H1 (cell line): ENCODE results near the gene KCNT1.

Experiments used
- EZH2 ChIP-seq: fragments of 200-600 bp; sonication (generic); IDR thresholded peaks from 2 replicates; pipeline ENCODE4 v1.7.1; 2012; ENCODE audit warnings: low read depth, mild to moderate bottlenecking, moderate library complexity, low read length, inconsistent platforms; ENCODE audit not compliant: severe bottlenecking
- POLR2AphosphoS5 ChIP-seq: IDR thresholded peaks from 2 replicates; pipeline ENCODE4 v1.6.1; 2011; ENCODE audit warnings: low read depth, low read length
- RFX5 ChIP-seq: IDR thresholded peaks from 2 replicates; pipeline ENCODE4 v1.6.1; 2011; ENCODE audit warnings: low read depth, low read length, improper control_type of control experiment, borderline replicate concordance
- SIN3A ChIP-seq, 2 experiments: IDR thresholded peaks in 1 of 2; conservative IDR thresholded peaks in 1 of 2; 2 replicates each; pipeline ENCODE4 v1.6.1; 2011 to 2012; ENCODE audit warnings: low read length in 2 of 2, improper control_type of control experiment in 1 of 2, low read depth in 1 of 2, mild to moderate bottlenecking in 1 of 2
- TBP ChIP-seq: IDR thresholded peaks from 2 replicates; pipeline ENCODE4 v1.6.1; 2011; ENCODE audit warnings: low read depth, low read length, improper control_type of control experiment
- TF ChIP-seq, protein P1 (sequence below), 3 experiments: IDR thresholded peaks; 1 replicate in 2 of 3; 2 replicates in 1 of 3; pipeline versions ENCODE4 v1.5.1 to v1.6.1; 2011; ENCODE audit warnings: low read length in 3 of 3, mild to moderate bottlenecking in 3 of 3, inconsistent platforms in 2 of 3, low read depth in 1 of 3, moderate library complexity in 1 of 3; ENCODE audit not compliant: insufficient read depth in 1 of 3; ENCODE audit errors: control extremely low read depth in 1 of 3

- TF ChIP-seq EZH2 (no peak), RFX5 (no peak), TBP (no peak), POLR2AphosphoS5 (no peak), SIN3A (conservative IDR thresholded peaks at IDR 0.05 in 1 of 2, IDR thresholded peaks at IDR 0.05 in 1 of 2; ENCODE audit: low read depth in 1 of 2, low read length in 2 of 2) (no peak)
- TF ChIP-seq, protein P1, sequence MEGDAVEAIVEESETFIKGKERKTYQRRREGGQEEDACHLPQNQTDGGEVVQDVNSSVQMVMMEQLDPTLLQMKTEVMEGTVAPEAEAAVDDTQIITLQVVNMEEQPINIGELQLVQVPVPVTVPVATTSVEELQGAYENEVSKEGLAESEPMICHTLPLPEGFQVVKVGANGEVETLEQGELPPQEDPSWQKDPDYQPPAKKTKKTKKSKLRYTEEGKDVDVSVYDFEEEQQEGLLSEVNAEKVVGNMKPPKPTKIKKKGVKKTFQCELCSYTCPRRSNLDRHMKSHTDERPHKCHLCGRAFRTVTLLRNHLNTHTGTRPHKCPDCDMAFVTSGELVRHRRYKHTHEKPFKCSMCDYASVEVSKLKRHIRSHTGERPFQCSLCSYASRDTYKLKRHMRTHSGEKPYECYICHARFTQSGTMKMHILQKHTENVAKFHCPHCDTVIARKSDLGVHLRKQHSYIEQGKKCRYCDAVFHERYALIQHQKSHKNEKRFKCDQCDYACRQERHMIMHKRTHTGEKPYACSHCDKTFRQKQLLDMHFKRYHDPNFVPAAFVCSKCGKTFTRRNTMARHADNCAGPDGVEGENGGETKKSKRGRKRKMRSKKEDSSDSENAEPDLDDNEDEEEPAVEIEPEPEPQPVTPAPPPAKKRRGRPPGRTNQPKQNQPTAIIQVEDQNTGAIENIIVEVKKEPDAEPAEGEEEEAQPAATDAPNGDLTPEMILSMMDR (IDR thresholded peaks at IDR 0.05; ENCODE audit: control extremely low read depth in 1 of 3, insufficient read depth in 1 of 3, low read depth in 1 of 3, low read length in 3 of 3) = no peak
Measured at GRCh38 chr9:135667463-135668001, 34.5 kb upstream of the KCNT1 start.
